ENCODE data around the gene APOL2. TPM values are rescaled to one million over a fixed set of nuclear protein-coding genes. Genes with fewer than 3 reads are reported as not detected.
"Not testable (repeated sequence)": the region's sequence is repeated elsewhere in the genome, so short reads cannot be mapped to it uniquely, and the experiment has no call there.

Gene APOL2
- total RNA-seq, 1 donor = 56.1 TPM

GRCh38 chr22:36252754-36253522 is 13.6 kb upstream of the APOL2 start, which contains the start of gene APOL1:
TSS of gene APOL1 (plus strand) at chr22:36253133. CDS start at chr22:36254956, 1,823 bp downstream.
- peak within 1 kb of the TSS; percentile 89 for H3K4me2 ChIP-seq (ENCODE audit: insufficient read depth, low read length)
- H3K27ac ChIP-seq (ENCODE audit: low read depth, low read length) = peak within 1 kb of the TSS; percentile 43
- peak within 1 kb of the TSS; percentile 84 for H2AFZ ChIP-seq (ENCODE audit: low read length)

GRCh38 chr22:36251979-36252608 is 12.8 kb upstream of the APOL2 start:
- H3K9me3 ChIP-seq (ENCODE audit: low read depth, low read length); H3K27ac ChIP-seq (ENCODE audit: low read depth, low read length); H3K4me2 ChIP-seq (ENCODE audit: insufficient read depth, low read length); H2AFZ ChIP-seq (ENCODE audit: low read length); H3K27me3 ChIP-seq (ENCODE audit: insufficient read depth, low read length); H3K36me3 ChIP-seq (ENCODE audit: insufficient read depth, low read length); H3K79me2 ChIP-seq (ENCODE audit: insufficient read depth, low read length); H4K20me1 ChIP-seq (ENCODE audit: insufficient read depth, low read length); H3K4me3 ChIP-seq (ENCODE audit: insufficient read depth, low read length); DNase-seq (ENCODE audit: insufficient read length, low spot score, missing footprints): not testable (repeated sequence)
- H3K4me1 ChIP-seq (ENCODE audit: insufficient read depth, low read length) = peaks cover 19% of the 10 kb centered on the region

More at GRCh38 chr22:36252754-36253522, 13.6 kb upstream of the APOL2 start, which contains the start of gene APOL1:
- Histone ChIP-seq H4K20me1 (ENCODE audit: insufficient read depth, low read length) (no peaks in the 10 kb centered on the region), H3K36me3 (ENCODE audit: insufficient read depth, low read length) (no peaks in the 10 kb centered on the region), H3K4me1 (ENCODE audit: insufficient read depth, low read length) (peaks cover 19% of the 10 kb centered on the region), H3K4me3 (ENCODE audit: insufficient read depth, low read length) (peak within 1 kb of the TSS; percentile 70), H3K27me3 (ENCODE audit: insufficient read depth, low read length) (no peaks in the 10 kb centered on the region), H3K79me2 (ENCODE audit: insufficient read depth, low read length) (no peaks in the 10 kb centered on the region), H3K9me3 (ENCODE audit: low read depth, low read length) (no peaks in the 10 kb centered on the region)
- TF ChIP-seq CTCF (IDR thresholded peaks at IDR 0.05; ENCODE audit: extremely low read depth, low read depth, low read length) = no peak
- no peak for DNase-seq (ENCODE audit: insufficient read length, low spot score, missing footprints)

GRCh38 chr22:36250292-36250960 is 11.1 kb upstream of the APOL2 start:
- H2AFZ ChIP-seq (ENCODE audit: low read length); H3K4me2 ChIP-seq (ENCODE audit: insufficient read depth, low read length); H4K20me1 ChIP-seq (ENCODE audit: insufficient read depth, low read length): not testable (repeated sequence)

GRCh38 chr22:36249160-36249559 is 9.8 kb upstream of the APOL2 start:
- DNase-seq (ENCODE audit: insufficient read length, low spot score, missing footprints) = no peak
- H4K20me1 ChIP-seq (ENCODE audit: insufficient read depth, low read length) = no peaks in the 10 kb centered on the region
- no peaks in the 10 kb centered on the region for H3K27me3 ChIP-seq (ENCODE audit: insufficient read depth, low read length)
- H3K4me2 ChIP-seq (ENCODE audit: insufficient read depth, low read length) = no peak overlapping the region
- TF ChIP-seq CTCF (IDR thresholded peaks at IDR 0.05; ENCODE audit: extremely low read depth, low read depth, low read length) = no peak
- H3K4me3 ChIP-seq (ENCODE audit: insufficient read depth, low read length) = no peak overlapping the region
- H3K9me3 ChIP-seq (ENCODE audit: low read depth, low read length) = no peaks in the 10 kb centered on the region
- H3K27ac ChIP-seq (ENCODE audit: low read depth, low read length) = no peak overlapping the region
- no peaks in the 10 kb centered on the region for H3K79me2 ChIP-seq (ENCODE audit: insufficient read depth, low read length)
- peaks cover 29% of the 10 kb centered on the region for H3K4me1 ChIP-seq (ENCODE audit: insufficient read depth, low read length)
- no peak overlapping the region for H2AFZ ChIP-seq (ENCODE audit: low read length)
- no peaks in the 10 kb centered on the region for H3K36me3 ChIP-seq (ENCODE audit: insufficient read depth, low read length)

More at GRCh38 chr22:36250292-36250960, 11.1 kb upstream of the APOL2 start:
- peaks cover 19% of the 10 kb centered on the region for H3K4me1 ChIP-seq (ENCODE audit: insufficient read depth, low read length)
- not testable (repeated sequence) for H3K27me3 ChIP-seq (ENCODE audit: insufficient read depth, low read length); H3K9me3 ChIP-seq (ENCODE audit: low read depth, low read length); H3K36me3 ChIP-seq (ENCODE audit: insufficient read depth, low read length); H3K4me3 ChIP-seq (ENCODE audit: insufficient read depth, low read length); H3K79me2 ChIP-seq (ENCODE audit: insufficient read depth, low read length); H3K27ac ChIP-seq (ENCODE audit: low read depth, low read length); DNase-seq (ENCODE audit: insufficient read length, low spot score, missing footprints)

All from osteoblast (primary cell).